Frontal cortex (tissue), 4 donors: Measurements from ENCODE around the gene TMEM247. TPM values are rescaled to one million over a fixed set of nuclear protein-coding genes. Genes with fewer than 3 reads are reported as not detected.
"Not testable (repeated sequence)": the region's sequence is repeated elsewhere in the genome, so short reads cannot be mapped to it uniquely, and the experiment has no call there.

ENCODE experiments used
- DNase-seq, 2 donors: peaks; one replicate each; pipeline ENCODE4 v3.0.0; 2012; ENCODE audit warnings: low spot score in 2 of 2
- FAIRE-seq: peaks from 2 replicates; lab custom pipeline; 2012; peaks lifted over from hg19 to GRCh38; lab: Jason Lieb, UNC
- total RNA-seq: library from RNA; depleted of rRNA; stranded (reverse); fragments of >200 nt; gene quantifications from one replicate; pipeline ENCODE4 v1.2.3, GENCODE V29; 2014
- donor health status: control.
- donor health status: control.
- donor health status: control.

TMEM247 gene
- total RNA-seq, 1 donor from 2014 or later, result not detected

DNA sequence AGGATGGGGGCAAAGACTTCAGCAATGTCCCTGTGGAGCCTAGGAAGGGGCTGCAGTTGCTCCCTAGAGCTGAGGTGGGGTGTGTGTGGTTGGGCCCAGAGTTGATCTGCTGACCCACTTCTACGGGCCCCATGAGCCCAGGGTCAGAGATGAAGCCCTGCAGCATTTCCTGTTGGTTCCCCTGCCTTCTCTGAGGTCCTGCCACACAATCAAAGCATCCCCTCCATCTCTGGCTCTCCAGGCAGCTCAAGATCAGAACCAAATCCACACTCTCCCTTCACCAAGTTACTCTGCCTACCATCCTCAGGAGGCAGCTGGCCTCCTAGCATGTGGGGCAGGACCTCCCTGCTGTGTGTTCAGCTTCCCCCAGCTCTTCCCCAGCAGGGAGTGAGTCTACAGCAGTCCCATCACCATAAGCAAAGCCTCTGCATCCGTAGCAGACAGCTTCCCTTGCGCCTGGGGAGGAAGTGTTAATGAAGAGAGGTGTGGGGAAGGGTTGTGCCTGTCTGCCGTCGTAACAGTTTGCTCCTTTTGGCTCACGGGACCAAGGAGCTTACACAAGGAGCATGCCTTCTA, 26.9 kb downstream of the TMEM247 start:
- FAIRE-seq, result no peak
- DNase-seq, result no peak

DNA sequence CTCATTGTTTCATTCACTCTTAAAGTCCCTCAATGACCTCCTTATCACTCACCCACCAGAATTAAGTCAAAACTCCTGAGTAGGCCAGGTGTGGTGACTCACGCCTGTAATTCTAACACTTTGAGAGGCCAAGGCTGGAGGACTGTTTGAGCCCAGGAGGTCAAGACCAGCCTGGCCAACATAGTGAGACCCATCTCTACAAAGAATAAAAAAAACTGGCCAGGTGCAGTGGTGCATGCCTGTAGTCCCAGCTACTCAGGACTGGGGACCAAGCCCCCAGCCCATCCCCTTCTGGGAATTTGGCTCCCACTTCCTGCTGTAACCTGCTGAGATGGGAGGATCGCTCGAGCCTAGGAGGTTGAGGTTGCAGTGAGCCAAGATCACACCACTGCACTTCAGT, 28.9 kb downstream of the TMEM247 start:
- no peak for DNase-seq
- no peak for FAIRE-seq

DNA sequence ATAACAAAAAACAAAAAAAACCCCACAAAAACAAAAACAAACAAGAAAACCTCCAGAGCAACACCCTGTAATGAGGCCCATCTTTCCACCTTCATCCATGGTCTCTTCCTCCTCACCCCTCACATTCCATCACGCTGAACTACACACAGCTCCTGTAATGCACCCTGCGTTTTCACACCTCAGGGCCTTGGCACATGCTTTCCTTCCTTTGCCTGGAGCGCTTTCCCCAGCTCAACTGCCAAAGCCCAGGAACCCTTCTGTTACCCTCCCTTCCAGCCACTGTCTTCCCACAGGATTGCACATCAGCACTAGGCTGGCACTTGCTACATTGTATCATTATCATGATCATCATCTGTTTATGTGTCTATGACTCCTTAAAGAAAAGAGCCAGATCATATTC, 29.4 kb downstream of the TMEM247 start:
- no peak for DNase-seq
- FAIRE-seq, result no peak

DNA sequence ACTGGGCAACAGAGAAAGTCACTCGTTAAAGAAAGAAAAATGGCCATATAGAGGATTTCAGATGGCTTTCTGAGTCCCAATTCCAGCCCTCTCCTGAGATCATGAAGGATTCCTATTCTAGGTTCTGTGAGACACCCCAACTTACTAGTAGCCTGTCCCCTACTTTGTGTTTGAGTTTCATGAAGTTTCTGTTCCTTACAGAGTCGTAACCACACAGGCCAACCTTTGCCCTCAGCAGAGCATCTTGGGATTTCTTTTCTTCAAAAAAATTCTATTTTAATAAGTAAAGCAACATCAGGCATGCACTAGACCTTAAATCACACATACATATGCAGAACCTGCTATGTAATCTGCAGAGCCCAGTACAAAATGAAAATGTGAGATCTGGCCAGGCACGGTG, 30.4 kb downstream of the TMEM247 start:
- DNase-seq, result no peak
- FAIRE-seq, result no peak

DNA sequence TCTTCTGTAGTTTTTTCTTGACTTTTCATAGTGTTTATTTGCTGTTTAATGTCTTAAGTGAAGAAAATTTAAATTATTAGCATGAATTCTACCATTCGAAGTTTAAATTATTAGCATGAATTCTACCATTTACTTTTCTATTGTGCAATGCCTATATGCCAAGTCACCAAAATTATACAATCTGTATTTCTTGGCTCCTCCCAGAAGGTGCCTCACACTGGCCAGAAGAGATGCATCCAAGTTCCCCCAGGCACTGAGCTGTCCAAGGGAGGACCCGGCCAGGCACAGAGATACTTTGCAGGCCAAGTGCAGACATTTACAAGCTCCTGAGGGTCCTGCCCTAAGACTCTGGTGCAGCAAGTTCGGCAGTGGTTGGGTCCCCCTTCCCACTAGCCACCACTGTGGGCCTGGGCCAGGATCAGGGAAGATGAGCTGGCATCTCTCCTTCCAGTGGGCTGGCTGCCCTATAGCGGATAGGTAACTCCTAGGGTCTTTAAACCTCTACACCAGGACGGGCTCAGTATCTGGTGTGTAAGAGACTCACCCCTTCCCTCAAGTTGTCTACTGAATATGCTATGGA, 31.3 kb downstream of the TMEM247 start:
- no peak for DNase-seq
- FAIRE-seq, result no peak

DNA sequence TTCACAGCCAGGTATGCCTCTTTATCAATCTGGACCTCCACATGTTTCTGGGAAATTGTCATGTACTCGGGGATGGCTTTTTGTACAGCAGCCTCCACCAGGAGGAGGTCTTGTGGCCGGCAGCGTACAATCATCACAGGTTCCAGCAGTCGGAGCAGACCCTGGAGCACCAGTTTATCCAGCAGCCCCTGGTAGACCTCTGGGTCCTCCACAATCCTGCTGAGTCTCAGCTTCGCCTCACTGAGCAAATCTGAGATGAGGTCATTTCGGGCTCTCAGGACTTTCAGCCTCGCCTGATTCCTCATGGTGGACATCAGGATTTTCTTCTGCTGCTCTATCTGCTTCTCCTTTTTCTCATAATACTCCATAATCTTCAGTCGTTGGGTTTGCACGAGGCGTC, 32.8 kb downstream of the TMEM247 start:
- DNase-seq (no peak), FAIRE-seq (no peak)

DNA sequence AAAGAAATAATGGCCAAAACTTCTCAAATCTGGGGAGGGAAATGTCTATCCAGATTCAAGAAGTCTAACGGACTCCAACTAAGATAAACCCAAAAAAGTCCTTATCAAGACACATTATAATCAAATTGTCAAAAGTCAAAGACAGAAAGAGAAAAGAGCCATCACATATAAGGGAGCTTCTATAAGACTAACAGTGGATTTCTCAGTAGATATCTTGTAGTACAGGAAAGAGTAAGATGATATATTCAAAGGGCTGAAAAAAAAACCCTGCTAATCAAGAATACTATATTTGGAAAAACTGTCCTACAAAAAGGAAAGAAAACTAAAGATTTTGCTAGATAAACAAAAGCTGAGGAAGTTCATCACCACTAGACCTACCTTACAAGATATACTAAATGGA, 35.4 kb downstream of the TMEM247 start:
- no peak for FAIRE-seq
- DNase-seq, result no peak

DNA sequence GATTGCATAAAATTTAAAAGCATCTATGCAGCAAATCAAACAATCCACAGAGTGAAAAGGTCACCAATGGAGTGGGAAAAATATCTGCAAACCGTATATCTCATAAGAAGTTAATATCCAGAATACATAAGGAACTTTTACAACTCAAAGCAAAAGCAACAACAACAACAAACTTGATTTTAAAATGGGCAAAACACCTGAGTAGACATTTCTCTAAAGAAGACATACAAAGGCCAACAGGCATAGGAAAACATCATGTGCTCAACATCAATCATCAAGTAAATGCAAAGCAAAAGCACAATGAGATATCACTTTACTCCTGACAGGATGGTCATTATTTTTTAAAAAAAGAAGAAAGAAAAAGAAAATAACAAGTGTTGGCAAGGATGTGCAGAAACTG, 38.1 kb downstream of the TMEM247 start:
- FAIRE-seq, result no peak

DNA sequence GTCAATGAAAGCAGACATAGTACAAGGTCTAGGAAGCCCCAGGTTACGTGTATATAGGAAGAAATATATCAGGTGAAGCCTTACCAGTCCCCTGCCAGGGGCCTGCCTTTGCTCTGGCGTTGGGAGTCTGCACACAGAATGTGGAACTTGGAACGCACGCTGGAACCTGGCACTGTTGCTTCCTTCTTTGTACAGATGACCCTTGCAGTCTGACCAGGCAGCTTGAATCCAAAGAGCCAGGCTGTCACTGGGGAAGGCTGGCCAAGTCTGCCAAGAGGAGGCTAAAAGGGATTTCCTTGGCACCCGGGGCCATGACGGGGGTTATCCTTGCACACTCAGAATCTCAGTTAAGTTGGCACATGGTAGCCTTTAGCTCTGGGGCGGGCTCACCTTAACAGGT, 39.5 kb downstream of the TMEM247 start:
- DNase-seq, result no peak
- no peak for FAIRE-seq

More for the DNA sequence above, 38.1 kb downstream of the TMEM247 start:
- no peak for DNase-seq

DNA sequence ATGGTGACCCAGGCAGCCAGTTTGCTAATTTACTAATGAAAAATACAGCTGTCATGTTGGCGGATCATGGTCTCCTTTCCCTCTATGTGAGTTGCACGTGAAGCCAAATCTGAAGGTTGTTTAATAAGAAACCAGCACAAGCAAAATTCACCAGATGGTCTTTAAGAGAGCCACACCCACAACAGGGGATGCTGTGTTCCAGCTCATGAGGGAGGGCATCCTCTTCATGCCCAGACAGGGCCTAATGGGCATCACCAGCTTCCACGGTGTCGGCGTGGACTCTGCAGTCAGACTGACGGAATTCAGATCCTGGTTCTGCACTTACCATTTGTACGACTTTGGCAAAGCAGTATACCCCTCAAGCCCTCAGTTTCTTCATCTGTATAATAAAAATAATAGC, 39.9 kb downstream of the TMEM247 start:
- DNase-seq (no peak), FAIRE-seq (no peak)

DNA sequence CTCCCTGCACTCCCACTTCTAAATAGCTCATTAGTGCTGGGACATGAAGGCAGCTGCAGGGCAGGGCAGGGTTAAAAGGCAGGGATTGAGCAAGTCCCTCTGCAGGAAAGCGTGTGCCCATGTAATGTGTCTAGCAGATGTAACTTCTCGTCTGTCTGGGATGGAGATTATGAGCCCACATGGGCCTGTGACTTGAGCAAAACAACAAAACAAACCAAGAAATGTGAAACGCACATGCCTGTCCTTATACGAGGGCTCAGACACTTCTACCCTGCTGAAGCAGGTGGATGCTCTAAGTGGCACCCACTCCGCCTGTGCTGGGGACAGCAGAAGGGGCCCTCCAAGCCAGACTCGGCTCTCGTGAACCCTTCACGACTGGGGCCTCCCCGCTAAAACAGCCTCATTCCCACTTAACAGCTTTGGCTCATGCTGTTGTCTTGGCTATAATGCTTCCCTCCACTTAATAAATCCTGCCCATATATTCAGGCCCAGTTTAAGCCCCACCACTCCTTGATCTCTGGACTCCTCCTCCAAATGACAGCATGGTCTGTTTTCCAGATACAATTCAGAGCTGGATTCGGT, 40.9 kb downstream of the TMEM247 start:
- FAIRE-seq (no peak), DNase-seq (no peak)

DNA sequence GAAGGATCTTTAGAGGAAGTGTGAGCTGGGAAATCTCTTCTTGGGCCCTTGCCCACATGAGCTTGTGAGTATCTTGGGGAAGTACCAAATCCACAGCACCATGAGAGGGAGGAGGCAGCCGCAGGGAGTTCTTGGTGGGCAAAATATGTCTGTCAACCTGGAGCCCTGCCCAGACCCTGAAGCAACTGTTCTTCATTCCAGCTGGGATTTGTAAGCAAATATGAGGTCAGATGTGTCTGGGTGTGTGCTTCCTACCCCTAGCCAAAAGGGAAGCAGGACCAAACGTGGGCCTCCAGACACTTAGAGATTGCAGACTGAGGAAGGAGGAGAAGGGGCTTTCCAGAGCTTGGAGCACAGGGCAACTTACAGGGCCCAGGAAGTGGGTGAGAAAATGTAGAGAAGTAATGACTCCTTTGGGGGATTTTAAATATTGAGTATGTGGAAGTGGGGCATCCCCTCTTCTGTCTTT, 41.9 kb downstream of the TMEM247 start:
- FAIRE-seq, result no peak
- DNase-seq, result no peak

DNA sequence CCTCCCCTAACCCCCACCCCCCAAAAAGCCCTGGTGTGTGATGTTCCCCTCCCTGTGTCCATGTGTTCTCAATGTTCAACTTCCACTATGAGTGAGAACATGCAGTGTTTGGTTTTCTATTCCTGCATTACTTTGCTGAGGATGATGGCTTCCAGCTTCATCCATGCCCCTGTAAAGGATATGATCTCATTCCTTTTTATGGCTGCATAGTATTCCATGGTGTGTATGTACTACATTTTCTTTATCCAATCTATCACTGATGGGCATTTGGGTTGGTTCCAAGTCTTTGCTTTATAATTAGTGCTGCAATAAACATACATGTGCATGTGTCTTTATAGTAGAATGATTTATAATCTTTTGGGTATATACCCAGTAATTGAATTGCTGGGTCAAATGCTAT, 43.0 kb downstream of the TMEM247 start:
- not testable (repeated sequence) for FAIRE-seq

DNA sequence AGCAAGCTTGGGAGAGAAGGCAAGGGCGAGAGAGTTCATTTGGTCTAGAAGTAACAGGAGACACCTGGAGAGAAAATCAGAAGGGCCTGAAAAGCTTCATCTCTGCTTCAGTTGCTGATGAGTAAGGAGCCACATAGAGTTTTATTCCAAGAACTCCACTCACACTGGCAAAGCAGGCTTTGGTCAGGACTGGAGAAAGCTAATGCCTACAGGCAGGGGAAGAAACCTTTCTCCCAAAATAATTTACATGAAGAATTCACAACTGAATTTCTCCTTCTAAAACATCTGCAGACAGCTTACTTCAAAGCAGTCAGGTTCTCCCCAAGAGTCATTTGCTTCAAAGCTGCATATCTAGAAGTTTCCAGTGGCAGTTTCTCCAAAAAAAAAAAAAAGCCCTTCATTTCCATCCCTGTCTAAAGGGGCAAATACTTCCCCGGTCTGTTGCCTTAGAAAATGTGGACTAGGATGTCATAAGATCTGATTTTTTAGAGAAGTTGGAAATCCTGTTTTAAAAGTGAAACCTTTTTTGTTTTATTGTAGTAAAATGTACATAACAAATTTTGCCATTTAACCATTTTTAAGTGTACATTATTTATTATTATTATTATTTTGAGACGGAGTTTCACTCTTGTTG, 46.3 kb downstream of the TMEM247 start:
- FAIRE-seq, result no peak
- no peak for DNase-seq

More for the DNA sequence above, 43.0 kb downstream of the TMEM247 start:
- not testable (repeated sequence) for DNase-seq

DNA sequence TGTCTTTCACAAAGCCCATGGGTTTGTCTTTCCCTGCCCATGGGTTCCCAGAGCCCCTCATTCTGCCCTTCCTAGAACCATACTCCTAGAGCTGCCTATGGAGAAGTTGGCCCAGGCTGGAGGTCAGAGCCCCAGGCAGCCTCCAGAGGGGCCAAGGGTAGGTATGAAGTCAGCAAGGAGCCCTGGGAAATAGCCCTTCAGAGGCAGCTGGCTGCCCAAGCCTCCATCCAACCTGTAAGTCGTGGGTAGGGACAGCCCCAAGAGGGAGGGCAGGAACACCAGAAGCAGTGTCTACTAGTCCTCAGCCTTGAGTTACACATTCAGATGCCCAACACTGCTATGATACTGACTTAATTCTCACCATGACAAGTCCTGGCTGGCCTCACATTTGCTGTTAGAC, 49.5 kb downstream of the TMEM247 start:
- DNase-seq, result no peak
- no peak for FAIRE-seq

DNA sequence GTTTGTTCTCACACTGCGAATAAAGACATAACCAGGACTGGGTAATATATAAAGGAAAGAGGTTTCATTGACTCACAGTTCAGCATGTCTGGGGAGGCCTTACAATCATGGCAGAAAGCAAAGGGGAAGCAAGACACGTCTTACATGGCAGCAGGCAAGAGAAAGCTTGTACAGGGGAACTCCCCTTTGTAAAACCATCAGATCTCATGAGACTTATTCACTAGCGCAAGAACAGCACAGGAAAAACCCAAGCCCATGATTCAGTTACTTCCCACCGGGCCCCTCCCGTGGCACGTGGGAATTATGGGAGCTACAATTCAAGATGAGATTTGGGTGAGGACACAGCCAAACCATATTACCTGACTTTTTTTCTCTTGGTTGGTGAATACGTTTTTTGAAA, 51.3 kb downstream of the TMEM247 start:
- FAIRE-seq, result no peak

DNA sequence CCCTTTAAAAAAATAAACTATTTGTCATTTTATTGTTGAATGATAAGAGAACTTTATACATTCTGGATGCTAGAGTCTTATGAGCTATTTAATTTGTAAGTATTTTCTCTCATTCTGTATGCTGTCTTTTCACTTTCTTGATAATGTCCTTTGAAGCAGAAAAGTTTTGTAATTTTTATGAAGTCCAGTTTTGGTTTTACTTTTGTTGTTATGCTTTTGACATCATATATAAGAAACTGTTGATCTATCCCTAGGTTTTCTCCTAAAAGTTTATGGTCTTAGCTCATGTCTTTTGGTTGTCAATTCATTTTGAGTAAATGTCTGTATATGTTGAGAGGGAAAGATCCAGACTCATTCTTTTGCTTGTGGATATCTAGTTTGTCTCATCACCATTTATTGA, 52.5 kb downstream of the TMEM247 start:
- DNase-seq, result no peak
- no peak for FAIRE-seq

More for the DNA sequence above, 51.3 kb downstream of the TMEM247 start:
- no peak for DNase-seq
